NT2/D1 (cell line): ENCODE data around the gene TMC3.

Experiments used
- SUZ12 ChIP-seq: IDR thresholded peaks from 2 replicates; pipeline ENCODE4 v1.6.1; 2011; ENCODE audit not compliant: insufficient read length, insufficient read depth; ENCODE audit errors: extremely low read depth
- YY1 ChIP-seq: IDR thresholded peaks from 2 replicates; pipeline ENCODE4 v1.6.1; 2011; ENCODE audit not compliant: insufficient read length, insufficient read depth
- ZNF274 ChIP-seq: IDR thresholded peaks from 2 replicates; pipeline ENCODE4 v1.6.1; 2011; ENCODE audit warnings: mild to moderate bottlenecking, low read depth, low read length

DNA sequence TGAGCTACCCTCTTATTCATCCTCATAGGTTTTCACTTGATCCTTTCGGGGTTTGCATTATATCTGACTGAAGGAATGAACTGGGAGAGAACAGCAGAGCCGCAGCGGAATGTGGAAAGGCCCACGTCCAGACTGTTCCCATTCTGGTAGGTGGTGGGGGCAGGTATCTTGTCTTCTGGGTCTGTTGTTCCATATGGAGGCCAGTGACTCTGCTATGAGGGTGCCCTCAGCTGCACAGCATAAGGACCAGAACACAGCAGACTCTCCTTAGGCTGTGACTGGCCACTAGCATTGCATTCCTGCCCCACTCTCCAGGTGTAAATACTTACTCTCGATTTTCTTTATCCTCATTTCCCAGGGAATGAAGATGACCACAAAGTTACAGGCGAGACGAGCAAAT lies 12.1 kb downstream of the TMC3 start:
- no peak for TF ChIP-seq ZNF274
- TF ChIP-seq SUZ12: no peak
- no peak for TF ChIP-seq YY1
